Activated T-cell treated with anti-CD3 and anti-CD28 coated beads, Interleukin-2, amount 50 U/mL, for 48 hours (primary cell): ENCODE results near the gene BCL11B.
A peak's percentile ranks its signal among the peaks of the same experiment; 100 is the strongest.

Experiments used
- DNase-seq, 2 experiments: peaks; one replicate each; pipeline ENCODE4 v3.0.0-alpha.2; 2020

BCL11B gene

DNA sequence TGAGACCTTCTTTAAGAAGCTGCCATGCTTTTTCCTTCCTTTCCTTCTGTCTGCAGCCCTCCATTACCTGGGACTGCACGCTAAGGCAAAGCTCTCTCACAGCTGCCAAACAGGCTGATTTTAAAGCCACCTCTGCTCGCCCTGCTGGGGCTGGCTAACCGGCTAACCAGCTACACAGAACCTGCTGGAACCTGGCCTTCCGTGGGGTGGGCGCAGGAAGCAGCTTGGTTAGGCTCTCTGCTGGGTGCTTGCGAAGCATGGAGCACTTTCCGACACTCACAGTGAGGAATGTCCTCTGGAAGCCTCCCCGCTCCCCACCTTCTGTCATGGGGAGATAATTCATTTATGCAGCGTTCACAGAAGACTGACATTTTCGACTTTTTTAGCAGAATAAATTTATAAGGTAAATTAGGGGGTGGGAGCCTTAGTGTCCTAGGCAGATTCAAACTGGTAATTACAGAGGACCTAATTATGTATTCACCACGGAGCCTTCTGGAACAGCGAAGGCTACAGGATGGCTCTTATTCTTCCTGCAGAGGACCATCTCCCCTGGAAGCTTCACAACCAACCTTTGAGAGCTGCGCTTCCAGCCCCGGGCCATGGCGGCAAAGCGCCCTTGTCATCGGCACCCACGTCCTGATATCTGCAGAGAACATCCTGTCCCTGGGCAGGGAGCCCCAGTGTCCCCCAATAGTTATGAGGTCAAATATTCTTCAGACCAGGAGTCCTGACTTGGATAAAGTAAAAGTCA lies 12.4 kb upstream of the BCL11B start:
- DNase-seq: no peak

DNA sequence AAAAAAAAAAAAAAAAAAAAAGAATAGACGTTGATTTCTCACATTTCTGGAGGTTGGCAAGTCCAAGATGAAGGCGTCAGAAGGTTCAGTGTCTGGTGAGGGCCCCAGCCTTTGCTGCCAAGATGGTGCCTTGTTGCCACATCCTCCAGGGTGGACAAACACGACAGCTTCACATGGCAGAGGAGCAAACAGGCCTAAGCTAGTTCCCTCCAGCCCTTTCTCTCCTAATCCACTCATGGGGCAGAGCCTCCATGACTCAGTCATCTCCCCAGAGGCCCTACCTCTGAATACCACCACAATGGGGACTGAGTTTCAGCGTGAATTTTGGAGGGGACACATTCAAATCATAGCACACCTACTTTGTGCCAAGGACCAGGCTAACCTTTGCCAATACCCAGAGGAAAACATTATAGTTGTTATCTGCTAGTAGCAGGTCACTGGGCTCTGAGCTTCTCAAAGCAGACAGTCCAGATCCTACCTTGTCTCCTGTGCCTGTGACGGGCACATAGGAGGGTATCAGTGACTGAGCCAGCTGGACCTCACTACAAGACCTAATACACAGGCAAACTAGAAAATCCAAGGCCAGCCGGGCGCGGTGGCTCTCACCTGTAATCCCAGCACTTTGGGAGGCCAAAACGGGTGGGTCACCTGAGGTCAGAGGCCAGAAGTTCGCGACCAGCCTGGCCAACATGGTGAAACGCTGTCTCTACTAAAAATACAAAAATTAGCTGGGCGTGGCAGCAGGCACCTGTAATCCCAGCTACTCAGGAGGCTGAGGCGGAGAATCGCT lies 10.5 kb upstream of the BCL11B start:
- no peak for DNase-seq

- no peak for DNase-seq
These were observed 9.4 kb upstream of the BCL11B start for GRCh38 chr14:99281396-99281795.

DNA sequence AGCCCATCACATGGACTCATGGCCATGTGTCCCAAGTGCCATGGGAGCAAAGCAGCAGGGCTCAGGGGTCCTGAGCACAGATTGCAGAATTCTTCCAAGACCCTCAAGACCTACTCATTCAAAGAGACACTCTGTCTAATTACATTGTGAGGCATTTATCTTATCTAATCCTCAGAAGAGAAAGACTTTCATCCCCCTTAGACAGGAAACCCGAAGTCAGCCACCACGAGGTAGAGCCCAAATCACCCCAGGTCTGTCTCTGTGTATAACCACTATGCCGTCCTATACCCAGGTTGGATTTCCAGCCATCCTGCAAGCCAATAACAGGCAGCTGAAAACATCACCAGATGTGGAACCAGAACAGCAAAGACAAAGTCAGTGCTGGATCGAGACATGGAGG lies 8.9 kb upstream of the BCL11B start:
- no peak for DNase-seq

DNA sequence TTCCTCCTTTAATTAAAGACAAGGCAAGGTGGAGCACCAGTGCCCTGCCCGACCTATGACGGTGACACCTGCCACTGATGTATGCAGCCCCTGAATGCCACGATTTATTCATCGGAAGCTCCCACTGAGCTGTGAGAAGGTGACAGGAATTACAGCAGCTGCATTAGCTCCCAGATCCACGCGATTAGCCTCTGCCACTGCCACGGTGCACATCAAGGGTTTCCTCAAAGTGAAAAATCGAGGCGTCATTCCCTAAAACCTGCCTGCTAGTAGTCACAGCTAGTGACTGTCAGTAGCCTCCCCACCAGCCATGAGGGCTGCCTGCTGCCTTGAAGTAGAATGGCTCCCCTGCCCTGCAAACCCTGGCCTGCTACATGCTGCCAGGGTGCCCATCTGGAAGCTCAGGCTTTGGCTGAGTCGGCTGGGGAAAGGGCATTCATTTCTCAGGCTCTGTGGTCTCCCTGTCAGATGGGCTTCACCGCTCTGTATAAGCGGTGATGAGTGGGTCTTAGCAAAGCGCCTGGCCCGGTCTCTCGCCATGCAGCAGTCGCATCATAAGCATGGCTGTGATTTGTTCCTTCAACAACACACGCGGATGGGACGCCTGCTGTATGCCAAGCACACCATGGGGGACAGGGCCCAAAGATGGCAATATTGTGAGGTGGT lies 8.2 kb upstream of the BCL11B start:
- no peak for DNase-seq

DNA sequence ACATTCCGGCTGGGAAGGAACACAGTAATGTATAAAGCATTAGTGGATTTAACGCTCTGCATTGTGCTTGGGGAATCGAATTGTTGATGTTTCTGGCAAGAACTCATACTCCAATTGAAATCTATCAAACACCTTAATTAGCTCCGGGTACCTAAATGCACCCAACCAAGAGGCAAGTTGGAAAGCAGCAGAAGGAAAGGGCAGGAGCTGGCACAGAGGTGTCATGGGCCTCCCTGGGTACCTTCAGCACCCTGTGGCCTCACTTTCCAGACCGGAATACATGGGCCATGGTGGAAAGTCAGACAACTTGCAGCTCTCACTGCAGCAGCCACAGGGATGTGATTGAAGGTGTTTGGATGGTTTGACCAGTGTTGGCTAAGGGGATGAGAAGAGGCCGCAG lies 6.8 kb upstream of the BCL11B start:
- no peak for DNase-seq

- DNase-seq: no peak
These were observed 5.5 kb upstream of the BCL11B start for GRCh38 chr14:99277530-99277929.

DNA sequence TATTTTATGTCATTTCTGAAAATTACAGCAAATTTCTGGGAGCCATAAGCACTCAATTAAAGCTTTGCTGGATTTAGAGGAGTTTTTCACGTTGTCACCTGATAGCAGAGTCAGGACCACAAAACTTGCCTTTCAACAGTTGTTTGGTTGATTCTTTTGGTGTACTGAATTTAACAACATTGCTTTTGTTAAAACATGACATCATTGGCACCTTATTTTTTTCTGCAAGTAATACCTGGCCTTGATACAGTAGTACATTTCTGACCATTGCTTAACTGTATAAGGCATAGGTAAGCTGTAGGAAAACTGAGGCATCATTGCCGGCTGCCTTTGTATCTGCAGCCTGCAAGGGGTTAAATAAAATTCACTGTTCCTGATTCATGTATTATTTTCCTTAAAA lies 4.5 kb upstream of the BCL11B start:
- DNase-seq: no peak

- DNase-seq: no peak
These were observed 3.2 kb upstream of the BCL11B start for GRCh38 chr14:99275222-99275584.

- peak; percentile 70 to 78 for DNase-seq
These were observed 2.6 kb upstream of the BCL11B start for GRCh38 chr14:99274346-99275221.

DNA sequence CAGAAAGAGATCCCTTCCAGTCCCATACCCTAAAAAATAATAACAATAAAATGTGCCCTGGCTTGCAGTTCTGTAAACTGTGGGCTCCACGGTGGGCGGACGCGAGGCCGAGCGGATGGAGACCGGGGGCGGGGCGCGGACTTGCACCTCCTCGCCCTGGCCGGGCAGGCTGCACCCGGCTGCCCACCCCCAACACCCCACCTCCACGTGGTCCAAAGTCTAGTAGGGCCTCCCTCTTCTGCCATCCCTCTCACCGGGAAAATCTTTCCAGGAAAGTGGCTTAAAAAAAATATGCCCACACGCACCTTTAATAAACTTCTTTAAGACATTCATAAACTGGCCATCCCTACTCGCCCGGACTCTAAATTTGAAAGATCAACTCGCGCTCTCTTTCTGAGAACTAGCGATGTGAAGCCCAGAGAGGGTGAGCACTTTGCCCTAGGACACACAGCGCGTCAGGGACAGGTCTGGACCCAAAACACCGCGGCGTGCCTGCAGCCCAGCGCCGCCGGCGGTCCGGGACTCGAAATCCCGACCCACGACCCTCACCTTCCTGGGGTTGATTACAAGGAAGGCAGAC lies 1.9 kb upstream of the BCL11B start:
- peak; percentile 75 to 79 for DNase-seq

DNA sequence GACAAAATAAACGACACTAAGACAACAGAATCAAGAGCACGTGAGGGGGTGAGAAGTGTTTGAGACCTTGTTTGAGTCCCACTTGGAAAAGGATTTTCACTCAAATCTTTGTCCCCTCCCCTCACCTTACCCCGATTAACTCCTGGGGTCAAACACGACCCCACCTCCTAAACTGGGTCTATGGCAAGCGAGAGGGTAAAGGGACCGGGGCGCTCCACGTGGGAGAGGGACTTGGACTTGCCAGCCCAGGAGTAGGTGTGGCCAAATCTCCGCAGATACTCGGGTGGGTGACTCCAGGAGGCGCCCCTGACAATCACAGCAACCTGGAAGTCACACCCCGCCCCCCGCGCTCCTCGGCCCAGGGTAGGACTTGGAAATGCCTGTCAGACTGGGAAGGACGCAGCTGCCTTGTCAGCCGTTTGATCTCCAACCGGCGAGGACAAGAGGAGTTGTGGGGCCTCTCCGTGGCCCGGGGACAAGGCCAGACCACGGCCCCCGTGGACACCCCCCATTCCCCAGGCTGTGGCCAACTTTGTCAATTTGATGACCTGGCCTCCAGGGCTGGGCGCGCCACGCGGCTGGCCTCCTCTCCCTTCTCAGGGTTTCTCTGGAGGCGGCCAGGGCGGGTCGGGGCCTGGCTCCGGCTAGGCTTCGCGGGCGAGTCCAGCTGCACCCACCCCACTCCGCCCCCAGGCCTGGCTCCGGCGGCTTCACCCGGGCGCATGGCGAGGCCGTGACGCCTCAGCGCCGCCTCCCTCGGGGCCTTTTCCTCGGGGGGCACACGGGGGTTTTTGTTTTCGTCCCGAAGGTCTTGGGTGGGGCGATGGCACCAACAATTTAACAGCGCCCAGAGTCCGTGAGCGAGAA lies 1.1 kb upstream of the BCL11B start:
- peak; percentile 83 to 86 for DNase-seq

GRCh38 chr14:99272632-99272898 lies 568 bp upstream of the BCL11B start:
- no peak for DNase-seq

DNA sequence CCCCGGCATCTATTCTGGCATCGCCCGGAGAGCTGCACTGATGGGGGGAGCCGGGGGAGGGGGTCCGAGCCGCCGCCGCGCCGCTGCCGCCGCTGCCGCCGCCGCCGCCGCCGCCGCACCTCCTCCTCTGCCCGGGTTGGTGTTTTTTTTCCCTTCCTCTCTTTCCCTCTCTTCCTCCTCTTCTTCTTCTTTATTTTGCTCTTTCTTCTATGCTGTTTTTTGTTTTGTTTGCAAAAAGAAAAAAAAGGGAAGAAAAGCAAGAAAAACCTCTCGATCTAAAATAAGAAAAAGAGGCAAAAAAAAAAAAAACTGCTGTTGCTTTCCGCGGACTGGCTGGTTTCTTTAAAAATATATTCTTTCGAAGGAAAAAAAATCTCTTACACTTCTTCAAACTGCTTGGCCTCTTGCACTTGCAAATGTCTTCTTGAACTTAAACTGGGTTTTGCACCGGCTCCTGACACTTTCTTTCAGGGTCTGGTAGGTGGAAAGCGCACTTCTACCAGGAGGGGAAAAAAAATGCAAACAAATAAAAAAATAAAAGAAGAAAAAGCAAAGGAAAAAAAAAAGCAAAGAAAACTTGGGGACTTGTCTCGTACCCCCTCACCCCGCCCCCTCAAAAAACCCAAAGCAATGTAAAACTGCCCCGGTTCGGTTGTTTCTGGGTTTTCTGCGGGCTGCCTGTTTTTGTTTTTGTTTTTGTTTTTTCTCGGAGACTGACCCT lies 616 bp downstream of the BCL11B start:
- no peak for DNase-seq

GRCh38 chr14:99270458-99271220 lies 1.4 kb downstream of the BCL11B start:
- peak; percentile 62 to 68 for DNase-seq

- DNase-seq: peak; percentile 54 to 55
These were observed 2.9 kb downstream of the BCL11B start for GRCh38 chr14:99268810-99269707.

- peak; percentile 65 for DNase-seq
These were observed 3.9 kb downstream of the BCL11B start for GRCh38 chr14:99267837-99268781.

DNA sequence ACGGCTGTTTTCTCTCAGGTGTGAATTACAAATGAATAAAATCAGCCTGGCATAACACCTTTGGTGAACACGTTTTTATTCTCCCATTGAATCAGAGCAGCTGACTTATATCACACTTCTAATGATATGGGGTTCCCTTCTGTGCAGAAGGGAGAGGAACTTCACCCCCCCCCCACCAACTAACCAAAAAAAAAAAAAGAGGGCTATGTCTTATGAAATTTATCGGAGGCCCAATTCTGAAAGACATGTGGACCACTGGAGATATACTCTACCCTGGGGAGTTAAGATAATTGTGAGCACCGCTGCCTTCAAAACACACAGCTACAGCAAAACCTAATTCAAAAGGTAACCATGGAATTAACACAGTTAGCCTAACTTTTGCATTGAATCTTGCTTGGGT lies 4.6 kb downstream of the BCL11B start:
- DNase-seq: no peak
